Upper lobe of right lung (tissue), 1 donor: ENCODE results near the gene PPT1. TPM values are rescaled to one million over a fixed set of nuclear protein-coding genes. Genes with fewer than 3 reads are reported as not detected.
A peak's percentile ranks its signal among the peaks of the same experiment; 100 is the strongest.
"Not testable (repeated sequence)": the region's sequence is repeated elsewhere in the genome, so short reads cannot be mapped to it uniquely, and the experiment has no call there.

Experiments used
- ATAC-seq: fragments of 200-7000 bp; cut with Tn5 transposase; one replicate; pipeline ENCODE4 v1.9.1; 2020; ENCODE audit warnings: mild to moderate bottlenecking, moderate library complexity
- DNase-seq: peaks from one replicate; pipeline ENCODE4 v3.0.0-alpha.2; 2020
- H3K27ac ChIP-seq: fragments of 200-600 bp; one replicate; pipeline ENCODE4 v1.8.0; 2022
- H3K27me3 ChIP-seq: fragments of 200-600 bp; one replicate; pipeline ENCODE4 v1.8.0; 2022; ENCODE audit warnings: mild to moderate bottlenecking
- H3K36me3 ChIP-seq: fragments of 200-600 bp; one replicate; pipeline ENCODE4 v1.8.0; 2022
- H3K4me1 ChIP-seq: fragments of 200-600 bp; one replicate; pipeline ENCODE4 v1.8.0; 2022
- H3K4me3 ChIP-seq: fragments of 200-600 bp; one replicate; pipeline ENCODE4 v1.8.0; 2022; ENCODE audit warnings: mild to moderate bottlenecking
- H3K9me3 ChIP-seq: fragments of 200-600 bp; one replicate; pipeline ENCODE4 v1.8.0; 2022
- CTCF ChIP-seq: fragments of 200-600 bp; IDR thresholded peaks from one replicate; pipeline ENCODE4 v1.8.0; 2022; ENCODE audit warnings: antibody characterized with exemption
- intact Hi-C: fragments of 100-400 bp; cut with DNase I; formaldehyde crosslinking; loops from one replicate; pipeline ENCODE4 v1.11.0; 2022
- total RNA-seq: library from RNA; stranded (reverse); fragmentation: NEBNext Ultra II Directional; extraction: Animal tissue kit (Norgen Biotek cat#: 25700); gene quantifications from one replicate; pipeline ENCODE4 v1.2.1, GENCODE V29; 2021
- donor health status: DM: no; HTN: yes; CAD: no; lungs with severe emphysema.

The PPT1 gene
- total RNA-seq, 1 donor from 2014 or later: 166 TPM

- H3K4me3 ChIP-seq: peak overlapping the region; percentile 99
- H3K36me3 ChIP-seq: no peaks in the 10 kb centered on the region
- DNase-seq (no peak), ATAC-seq (no peak)
- no peak for TF ChIP-seq CTCF
- no peaks in the 10 kb centered on the region for H3K9me3 ChIP-seq
- intact Hi-C loops: no loop called here
- no peaks in the 10 kb centered on the region for H3K27me3 ChIP-seq
- H3K27ac ChIP-seq: peak overlapping the region; percentile 99
- peaks cover 55% of the 10 kb centered on the region for H3K4me1 ChIP-seq
These were observed 57.8 kb downstream of the PPT1 start for GRCh38 chr1:40039245-40039756.

GRCh38 chr1:40038697-40039096 lies 58.4 kb downstream of the PPT1 start:
- intact Hi-C loops: no loop called here

GRCh38 chr1:40037254-40037653 lies 59.8 kb downstream of the PPT1 start:
- H3K4me1 ChIP-seq: peaks cover 34% of the 10 kb centered on the region
- H3K9me3 ChIP-seq, DNase-seq, H3K36me3 ChIP-seq, intact Hi-C loops, ATAC-seq, H3K4me3 ChIP-seq, H3K27me3 ChIP-seq, H3K27ac ChIP-seq: not testable (repeated sequence)

More at GRCh38 chr1:40038697-40039096, 58.4 kb downstream of the PPT1 start:
- no peaks in the 10 kb centered on the region for H3K27me3 ChIP-seq
- H3K4me1 ChIP-seq: peaks cover 49% of the 10 kb centered on the region
- ATAC-seq: no peak
- H3K27ac ChIP-seq: peak overlapping the region; percentile 99
- H3K36me3 ChIP-seq: no peaks in the 10 kb centered on the region
- H3K4me3 ChIP-seq: no peak overlapping the region
- no peaks in the 10 kb centered on the region for H3K9me3 ChIP-seq
- no peak for DNase-seq
- no peak for TF ChIP-seq CTCF

- H3K4me3 ChIP-seq: no peak overlapping the region
- intact Hi-C loops: no loop called here
- no peaks in the 10 kb centered on the region for H3K9me3 ChIP-seq
- H3K27ac ChIP-seq: no peak overlapping the region
- peaks cover 27% of the 10 kb centered on the region for H3K4me1 ChIP-seq
- no peaks in the 10 kb centered on the region for H3K27me3 ChIP-seq
- H3K36me3 ChIP-seq: no peaks in the 10 kb centered on the region
- no peak for DNase-seq
- TF ChIP-seq CTCF: no peak
- no peak for ATAC-seq
These were observed 60.5 kb downstream of the PPT1 start for GRCh38 chr1:40036574-40036973.

GRCh38 chr1:40034869-40035268 lies 62.2 kb downstream of the PPT1 start:
- no peaks in the 10 kb centered on the region for H3K27me3 ChIP-seq
- H3K4me1 ChIP-seq: peaks cover 23% of the 10 kb centered on the region
- DNase-seq: no peak
- no peak for ATAC-seq
- no peaks in the 10 kb centered on the region for H3K9me3 ChIP-seq
- intact Hi-C loops: no loop called here
- H3K27ac ChIP-seq: peak overlapping the region; percentile 28
- no peaks in the 10 kb centered on the region for H3K36me3 ChIP-seq
- H3K4me3 ChIP-seq: no peak overlapping the region
- no peak for TF ChIP-seq CTCF

- peak; percentile 74 for TF ChIP-seq CTCF
- Histone ChIP-seq H3K4me3 (no peak overlapping the region), H3K27me3 (no peaks in the 10 kb centered on the region), H3K27ac (no peak overlapping the region), H3K9me3 (no peaks in the 10 kb centered on the region), H3K4me1 (peaks cover 12% of the 10 kb centered on the region), H3K36me3 (no peaks in the 10 kb centered on the region)
- peak; percentile 84 for ATAC-seq
- no peak for DNase-seq
- intact Hi-C loops: no loop called here
These were observed 64.7 kb downstream of the PPT1 start for GRCh38 chr1:40032240-40032891.
